ENCODE results near the gene GRIA1. TPM values are rescaled to one million over a fixed set of nuclear protein-coding genes. Genes with fewer than 3 reads are reported as not detected.

GRIA1 gene
- total RNA-seq, 1 donor from 2014 or later, result 1.6 TPM

GRCh38 chr5:153654504-153655200, 164.2 kb downstream of the GRIA1 start:
- DNase-seq (ENCODE audit: low read depth, low spot score), result no peak
- no peak overlapping the region for H3K4me3 Mint-ChIP-seq
- no peaks in the 10 kb centered on the region for H3K9me3 Mint-ChIP-seq
- no peaks in the 10 kb centered on the region for H3K36me3 Mint-ChIP-seq (ENCODE audit: low read depth)
- H3K27me3 Mint-ChIP-seq (ENCODE audit: low read depth), result peaks cover 2% of the 10 kb centered on the region
- no peak overlapping the region for H3K27ac Mint-ChIP-seq (ENCODE audit: unreplicated experiment)
- H3K4me1 Mint-ChIP-seq, result peaks cover 14% of the 10 kb centered on the region
- no peak for TF ChIP-seq CTCF (conservative IDR thresholded peaks at IDR 0.05)

GRCh38 chr5:153655201-153655510, 164.7 kb downstream of the GRIA1 start:
- Mint-ChIP-seq H3K36me3 (ENCODE audit: low read depth) (no peaks in the 10 kb centered on the region), H3K27ac (ENCODE audit: unreplicated experiment) (no peak overlapping the region), H3K4me3 (no peak overlapping the region), H3K4me1 (peaks cover 14% of the 10 kb centered on the region), H3K27me3 (ENCODE audit: low read depth) (peaks cover 5% of the 10 kb centered on the region), H3K9me3 (no peaks in the 10 kb centered on the region)
- no peak for TF ChIP-seq CTCF (conservative IDR thresholded peaks at IDR 0.05)
- DNase-seq (ENCODE audit: low read depth, low spot score), result no peak

DNA sequence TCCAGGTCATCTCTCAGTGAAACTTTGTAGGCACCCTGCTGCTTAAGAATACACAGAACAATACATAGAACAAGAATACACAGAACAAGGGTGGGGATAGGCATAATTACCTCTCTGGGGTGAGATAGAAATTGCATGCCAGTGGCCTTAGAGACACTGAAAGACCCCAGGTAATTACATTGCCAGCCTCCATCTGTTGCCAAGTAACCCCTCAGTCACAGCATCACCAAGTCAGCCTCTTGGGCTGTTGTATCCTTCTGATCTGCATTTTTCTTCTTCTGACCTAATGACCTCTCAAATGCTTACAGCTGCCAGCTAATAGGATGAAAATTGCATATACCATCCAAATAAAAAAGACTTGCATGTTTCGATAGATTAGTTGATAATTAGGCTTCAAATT, 167.7 kb downstream of the GRIA1 start:
- no peaks in the 10 kb centered on the region for H3K9me3 Mint-ChIP-seq
- no peak overlapping the region for H3K4me3 Mint-ChIP-seq
- DNase-seq (ENCODE audit: low read depth, low spot score), result no peak
- H3K4me1 Mint-ChIP-seq, result peaks cover 14% of the 10 kb centered on the region
- peaks cover 8% of the 10 kb centered on the region for H3K27me3 Mint-ChIP-seq (ENCODE audit: low read depth)
- no peaks in the 10 kb centered on the region for H3K36me3 Mint-ChIP-seq (ENCODE audit: low read depth)
- no peak for TF ChIP-seq CTCF (conservative IDR thresholded peaks at IDR 0.05)
- H3K27ac Mint-ChIP-seq (ENCODE audit: unreplicated experiment), result no peak overlapping the region

DNA sequence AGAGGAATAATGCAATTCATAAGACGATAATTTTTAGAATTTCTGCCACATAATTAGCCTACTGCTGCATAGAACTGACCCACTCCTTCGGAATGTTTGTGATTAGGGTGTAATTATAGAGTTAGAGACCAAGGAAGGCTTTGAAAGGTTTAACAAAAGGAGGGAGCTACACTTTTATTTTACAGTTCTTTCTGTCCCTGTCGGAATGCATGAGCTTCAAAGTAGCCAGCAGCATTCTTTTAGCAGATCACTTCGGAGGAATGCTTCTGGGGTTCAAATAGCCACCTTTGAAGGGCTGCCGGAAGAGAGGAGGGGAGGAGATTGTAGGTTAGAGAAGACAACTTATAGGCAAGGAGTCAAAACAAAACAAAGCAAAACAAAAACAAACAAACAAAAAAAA, 168.1 kb downstream of the GRIA1 start:
- no peak for TF ChIP-seq CTCF (conservative IDR thresholded peaks at IDR 0.05)
- peaks cover 14% of the 10 kb centered on the region for H3K4me1 Mint-ChIP-seq
- H3K4me3 Mint-ChIP-seq, result no peak overlapping the region
- H3K27ac Mint-ChIP-seq (ENCODE audit: unreplicated experiment), result peak overlapping the region; percentile 45
- H3K9me3 Mint-ChIP-seq, result no peaks in the 10 kb centered on the region
- H3K36me3 Mint-ChIP-seq (ENCODE audit: low read depth), result no peaks in the 10 kb centered on the region
- no peak for DNase-seq (ENCODE audit: low read depth, low spot score)
- H3K27me3 Mint-ChIP-seq (ENCODE audit: low read depth), result peaks cover 8% of the 10 kb centered on the region

DNA sequence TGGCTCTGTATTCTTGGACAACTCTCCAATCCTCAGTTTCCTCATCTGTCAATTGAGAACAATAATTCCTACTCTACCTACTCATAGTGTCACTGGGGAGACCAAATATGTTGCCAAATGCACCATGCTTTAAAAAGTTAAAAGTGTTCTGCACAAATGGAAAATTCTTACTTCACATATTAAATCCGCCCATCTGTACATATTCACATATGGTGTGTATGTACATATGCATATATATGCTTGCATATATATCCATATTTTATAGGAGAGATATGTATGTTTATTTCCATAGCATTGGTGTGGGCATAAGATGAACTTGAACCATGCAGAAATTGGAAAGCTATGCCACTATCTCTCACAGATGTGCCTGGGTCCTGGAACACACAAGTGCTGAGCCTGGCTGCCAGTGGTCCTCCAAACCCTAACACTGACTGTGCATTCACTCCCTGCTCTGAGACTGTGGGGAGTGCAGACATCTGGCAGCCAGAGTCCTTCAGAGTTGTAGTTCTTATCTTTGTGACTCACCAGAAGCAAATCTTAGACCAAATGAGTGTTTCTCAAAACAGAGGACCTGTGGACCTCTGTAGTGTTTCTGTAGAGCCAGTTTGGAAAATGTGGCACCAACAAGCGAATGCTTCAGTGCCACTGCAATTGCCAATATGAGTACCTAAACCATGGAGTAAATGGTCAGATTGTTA, 168.7 kb downstream of the GRIA1 start:
- H3K27me3 Mint-ChIP-seq (ENCODE audit: low read depth), result peaks cover 8% of the 10 kb centered on the region
- H3K4me1 Mint-ChIP-seq, result peaks cover 14% of the 10 kb centered on the region
- H3K36me3 Mint-ChIP-seq (ENCODE audit: low read depth), result no peaks in the 10 kb centered on the region
- H3K4me3 Mint-ChIP-seq, result no peak overlapping the region
- no peaks in the 10 kb centered on the region for H3K9me3 Mint-ChIP-seq
- no peak overlapping the region for H3K27ac Mint-ChIP-seq (ENCODE audit: unreplicated experiment)
- no peak for TF ChIP-seq CTCF (conservative IDR thresholded peaks at IDR 0.05)
- DNase-seq (ENCODE audit: low read depth, low spot score), result no peak
